ENCODE results near the gene PSMG4. TPM values are rescaled to one million over a fixed set of nuclear protein-coding genes. Genes with fewer than 3 reads are reported as not detected.

PSMG4 gene
- total and polyA plus RNA-seq, 2 of the 8 experiments (the other 6 are each of a cell fraction or from before 2014, with no cell fraction given): 40.6 to 113 TPM

GRCh38 chr6:3280091-3280490 is 21.3 kb downstream of the PSMG4 start (continued):
- TF ChIP-seq, protein P1, sequence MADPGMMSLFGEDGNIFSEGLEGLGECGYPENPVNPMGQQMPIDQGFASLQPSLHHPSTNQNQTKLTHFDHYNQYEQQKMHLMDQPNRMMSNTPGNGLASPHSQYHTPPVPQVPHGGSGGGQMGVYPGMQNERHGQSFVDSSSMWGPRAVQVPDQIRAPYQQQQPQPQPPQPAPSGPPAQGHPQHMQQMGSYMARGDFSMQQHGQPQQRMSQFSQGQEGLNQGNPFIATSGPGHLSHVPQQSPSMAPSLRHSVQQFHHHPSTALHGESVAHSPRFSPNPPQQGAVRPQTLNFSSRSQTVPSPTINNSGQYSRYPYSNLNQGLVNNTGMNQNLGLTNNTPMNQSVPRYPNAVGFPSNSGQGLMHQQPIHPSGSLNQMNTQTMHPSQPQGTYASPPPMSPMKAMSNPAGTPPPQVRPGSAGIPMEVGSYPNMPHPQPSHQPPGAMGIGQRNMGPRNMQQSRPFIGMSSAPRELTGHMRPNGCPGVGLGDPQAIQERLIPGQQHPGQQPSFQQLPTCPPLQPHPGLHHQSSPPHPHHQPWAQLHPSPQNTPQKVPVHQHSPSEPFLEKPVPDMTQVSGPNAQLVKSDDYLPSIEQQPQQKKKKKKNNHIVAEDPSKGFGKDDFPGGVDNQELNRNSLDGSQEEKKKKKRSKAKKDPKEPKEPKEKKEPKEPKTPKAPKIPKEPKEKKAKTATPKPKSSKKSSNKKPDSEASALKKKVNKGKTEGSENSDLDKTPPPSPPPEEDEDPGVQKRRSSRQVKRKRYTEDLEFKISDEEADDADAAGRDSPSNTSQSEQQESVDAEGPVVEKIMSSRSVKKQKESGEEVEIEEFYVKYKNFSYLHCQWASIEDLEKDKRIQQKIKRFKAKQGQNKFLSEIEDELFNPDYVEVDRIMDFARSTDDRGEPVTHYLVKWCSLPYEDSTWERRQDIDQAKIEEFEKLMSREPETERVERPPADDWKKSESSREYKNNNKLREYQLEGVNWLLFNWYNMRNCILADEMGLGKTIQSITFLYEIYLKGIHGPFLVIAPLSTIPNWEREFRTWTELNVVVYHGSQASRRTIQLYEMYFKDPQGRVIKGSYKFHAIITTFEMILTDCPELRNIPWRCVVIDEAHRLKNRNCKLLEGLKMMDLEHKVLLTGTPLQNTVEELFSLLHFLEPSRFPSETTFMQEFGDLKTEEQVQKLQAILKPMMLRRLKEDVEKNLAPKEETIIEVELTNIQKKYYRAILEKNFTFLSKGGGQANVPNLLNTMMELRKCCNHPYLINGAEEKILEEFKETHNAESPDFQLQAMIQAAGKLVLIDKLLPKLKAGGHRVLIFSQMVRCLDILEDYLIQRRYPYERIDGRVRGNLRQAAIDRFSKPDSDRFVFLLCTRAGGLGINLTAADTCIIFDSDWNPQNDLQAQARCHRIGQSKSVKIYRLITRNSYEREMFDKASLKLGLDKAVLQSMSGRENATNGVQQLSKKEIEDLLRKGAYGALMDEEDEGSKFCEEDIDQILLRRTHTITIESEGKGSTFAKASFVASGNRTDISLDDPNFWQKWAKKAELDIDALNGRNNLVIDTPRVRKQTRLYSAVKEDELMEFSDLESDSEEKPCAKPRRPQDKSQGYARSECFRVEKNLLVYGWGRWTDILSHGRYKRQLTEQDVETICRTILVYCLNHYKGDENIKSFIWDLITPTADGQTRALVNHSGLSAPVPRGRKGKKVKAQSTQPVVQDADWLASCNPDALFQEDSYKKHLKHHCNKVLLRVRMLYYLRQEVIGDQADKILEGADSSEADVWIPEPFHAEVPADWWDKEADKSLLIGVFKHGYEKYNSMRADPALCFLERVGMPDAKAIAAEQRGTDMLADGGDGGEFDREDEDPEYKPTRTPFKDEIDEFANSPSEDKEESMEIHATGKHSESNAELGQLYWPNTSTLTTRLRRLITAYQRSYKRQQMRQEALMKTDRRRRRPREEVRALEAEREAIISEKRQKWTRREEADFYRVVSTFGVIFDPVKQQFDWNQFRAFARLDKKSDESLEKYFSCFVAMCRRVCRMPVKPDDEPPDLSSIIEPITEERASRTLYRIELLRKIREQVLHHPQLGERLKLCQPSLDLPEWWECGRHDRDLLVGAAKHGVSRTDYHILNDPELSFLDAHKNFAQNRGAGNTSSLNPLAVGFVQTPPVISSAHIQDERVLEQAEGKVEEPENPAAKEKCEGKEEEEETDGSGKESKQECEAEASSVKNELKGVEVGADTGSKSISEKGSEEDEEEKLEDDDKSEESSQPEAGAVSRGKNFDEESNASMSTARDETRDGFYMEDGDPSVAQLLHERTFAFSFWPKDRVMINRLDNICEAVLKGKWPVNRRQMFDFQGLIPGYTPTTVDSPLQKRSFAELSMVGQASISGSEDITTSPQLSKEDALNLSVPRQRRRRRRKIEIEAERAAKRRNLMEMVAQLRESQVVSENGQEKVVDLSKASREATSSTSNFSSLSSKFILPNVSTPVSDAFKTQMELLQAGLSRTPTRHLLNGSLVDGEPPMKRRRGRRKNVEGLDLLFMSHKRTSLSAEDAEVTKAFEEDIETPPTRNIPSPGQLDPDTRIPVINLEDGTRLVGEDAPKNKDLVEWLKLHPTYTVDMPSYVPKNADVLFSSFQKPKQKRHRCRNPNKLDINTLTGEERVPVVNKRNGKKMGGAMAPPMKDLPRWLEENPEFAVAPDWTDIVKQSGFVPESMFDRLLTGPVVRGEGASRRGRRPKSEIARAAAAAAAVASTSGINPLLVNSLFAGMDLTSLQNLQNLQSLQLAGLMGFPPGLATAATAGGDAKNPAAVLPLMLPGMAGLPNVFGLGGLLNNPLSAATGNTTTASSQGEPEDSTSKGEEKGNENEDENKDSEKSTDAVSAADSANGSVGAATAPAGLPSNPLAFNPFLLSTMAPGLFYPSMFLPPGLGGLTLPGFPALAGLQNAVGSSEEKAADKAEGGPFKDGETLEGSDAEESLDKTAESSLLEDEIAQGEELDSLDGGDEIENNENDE (IDR thresholded peaks at IDR 0.05; ENCODE audit: insufficient replicate concordance, low read length): no peak
- TF ChIP-seq, protein P2, sequence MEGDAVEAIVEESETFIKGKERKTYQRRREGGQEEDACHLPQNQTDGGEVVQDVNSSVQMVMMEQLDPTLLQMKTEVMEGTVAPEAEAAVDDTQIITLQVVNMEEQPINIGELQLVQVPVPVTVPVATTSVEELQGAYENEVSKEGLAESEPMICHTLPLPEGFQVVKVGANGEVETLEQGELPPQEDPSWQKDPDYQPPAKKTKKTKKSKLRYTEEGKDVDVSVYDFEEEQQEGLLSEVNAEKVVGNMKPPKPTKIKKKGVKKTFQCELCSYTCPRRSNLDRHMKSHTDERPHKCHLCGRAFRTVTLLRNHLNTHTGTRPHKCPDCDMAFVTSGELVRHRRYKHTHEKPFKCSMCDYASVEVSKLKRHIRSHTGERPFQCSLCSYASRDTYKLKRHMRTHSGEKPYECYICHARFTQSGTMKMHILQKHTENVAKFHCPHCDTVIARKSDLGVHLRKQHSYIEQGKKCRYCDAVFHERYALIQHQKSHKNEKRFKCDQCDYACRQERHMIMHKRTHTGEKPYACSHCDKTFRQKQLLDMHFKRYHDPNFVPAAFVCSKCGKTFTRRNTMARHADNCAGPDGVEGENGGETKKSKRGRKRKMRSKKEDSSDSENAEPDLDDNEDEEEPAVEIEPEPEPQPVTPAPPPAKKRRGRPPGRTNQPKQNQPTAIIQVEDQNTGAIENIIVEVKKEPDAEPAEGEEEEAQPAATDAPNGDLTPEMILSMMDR (IDR thresholded peaks at IDR 0.05; ENCODE audit: control extremely low read depth in 1 of 3, insufficient read depth in 1 of 3, low read depth in 1 of 3, low read length in 3 of 3): no peak
- TF ChIP-seq YY1 (IDR thresholded peaks at IDR 0.05; ENCODE audit: low read depth, low read length) (no peak), TBP (IDR thresholded peaks at IDR 0.05; ENCODE audit: low read depth, low read length) (no peak), EP300 (IDR thresholded peaks at IDR 0.05; ENCODE audit: borderline replicate concordance in 1 of 2, low read depth in 2 of 2, low read length in 2 of 2) (no peak), NRF1 (IDR thresholded peaks at IDR 0.05; ENCODE audit: low read depth, low read length) (no peak), SP1 (IDR thresholded peaks at IDR 0.05; ENCODE audit: low read depth, low read length) (no peak), KDM5A (IDR thresholded peaks at IDR 0.05; ENCODE audit: low read length) (no peak), TAF1 (IDR thresholded peaks at IDR 0.05; ENCODE audit: low read depth, low read length) (no peak), PHF8 (conservative IDR thresholded peaks at IDR 0.05; ENCODE audit: low read depth, low read length) (no peak)

Data from H1 (cell line).